ENCODE data around the gene AJM1.
"Not testable (repeated sequence)": the region's sequence is repeated elsewhere in the genome, so short reads cannot be mapped to it uniquely, and the experiment has no call there.

Gene AJM1

DNA sequence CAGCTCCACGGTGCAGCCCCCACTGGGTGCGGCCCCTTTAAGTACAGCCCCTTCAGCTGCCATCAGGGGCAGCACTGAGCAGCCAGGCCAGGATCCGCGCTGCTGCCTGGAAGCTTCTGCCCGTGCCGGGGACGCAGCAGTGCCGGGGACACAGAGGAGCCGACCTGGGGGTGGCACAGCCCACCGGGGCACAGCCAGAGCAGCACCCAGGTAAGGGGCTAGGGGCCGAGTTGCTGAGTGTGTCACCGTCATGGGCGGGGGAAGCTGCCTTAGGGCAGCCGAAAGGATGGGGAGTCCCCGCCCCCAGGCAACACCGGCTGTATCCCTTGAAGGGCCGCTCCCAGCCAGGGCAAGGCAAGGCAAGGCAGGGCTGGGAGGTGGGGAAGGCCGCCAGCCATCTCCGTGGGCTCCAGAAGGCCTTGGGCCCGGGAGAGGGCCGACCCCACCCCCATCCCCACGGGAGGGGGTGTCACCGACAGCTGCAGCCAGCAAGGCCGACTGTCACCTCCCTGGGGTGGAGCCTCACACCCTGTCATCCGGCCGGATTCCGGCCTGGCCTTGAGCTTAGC is at the start of gene AJM1:
AJM1 (plus strand) TSS at position 99 of the 569 bp plus-strand sequence. CDS start 1,937 bp downstream, outside the sequence.
- peak; percentile 61 for DNase-seq (ENCODE audit: low read depth)

DNA sequence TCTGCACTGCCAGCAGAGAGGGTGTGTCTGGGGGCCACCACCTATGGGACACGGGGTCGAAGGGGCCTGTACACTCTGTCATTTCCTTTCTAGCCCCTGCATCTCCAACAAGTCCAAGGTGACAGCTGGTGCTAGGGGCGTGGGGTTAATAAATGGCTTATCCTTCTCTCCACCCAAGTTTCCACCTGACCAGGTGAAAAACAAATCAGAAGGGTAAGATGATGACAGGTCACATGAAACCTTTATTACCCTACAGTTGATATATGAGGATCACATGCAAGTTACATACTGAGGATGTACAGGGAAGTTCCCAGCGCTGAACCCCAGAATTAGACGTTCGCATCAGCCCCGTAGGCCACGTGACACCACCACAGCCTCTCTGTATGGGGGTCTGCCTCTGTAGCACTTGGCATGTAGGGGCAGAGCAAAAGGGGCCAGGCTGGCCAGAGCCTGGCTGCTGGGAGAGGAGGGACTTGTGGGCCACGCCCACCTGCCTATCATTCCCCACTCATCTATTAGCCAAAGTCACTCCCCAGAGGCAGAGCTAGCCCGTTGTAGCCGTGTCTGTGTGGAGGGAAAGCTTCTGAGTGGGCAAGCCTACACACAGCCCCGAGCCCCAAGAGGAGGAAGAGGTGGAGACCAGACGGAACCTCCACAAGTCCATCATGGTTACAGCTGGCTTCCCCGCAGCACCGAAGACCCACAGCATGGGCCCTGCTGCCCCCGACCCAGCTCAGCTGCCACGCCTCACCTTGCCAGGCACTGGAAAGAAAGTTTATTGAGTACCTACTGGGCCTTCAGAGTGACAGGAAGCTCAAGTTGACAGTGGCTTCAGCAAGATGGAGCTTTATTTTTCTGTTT is 49.0 kb upstream of the AJM1 start:
- DNase-seq (ENCODE audit: low read depth): peak; percentile 78

DNA sequence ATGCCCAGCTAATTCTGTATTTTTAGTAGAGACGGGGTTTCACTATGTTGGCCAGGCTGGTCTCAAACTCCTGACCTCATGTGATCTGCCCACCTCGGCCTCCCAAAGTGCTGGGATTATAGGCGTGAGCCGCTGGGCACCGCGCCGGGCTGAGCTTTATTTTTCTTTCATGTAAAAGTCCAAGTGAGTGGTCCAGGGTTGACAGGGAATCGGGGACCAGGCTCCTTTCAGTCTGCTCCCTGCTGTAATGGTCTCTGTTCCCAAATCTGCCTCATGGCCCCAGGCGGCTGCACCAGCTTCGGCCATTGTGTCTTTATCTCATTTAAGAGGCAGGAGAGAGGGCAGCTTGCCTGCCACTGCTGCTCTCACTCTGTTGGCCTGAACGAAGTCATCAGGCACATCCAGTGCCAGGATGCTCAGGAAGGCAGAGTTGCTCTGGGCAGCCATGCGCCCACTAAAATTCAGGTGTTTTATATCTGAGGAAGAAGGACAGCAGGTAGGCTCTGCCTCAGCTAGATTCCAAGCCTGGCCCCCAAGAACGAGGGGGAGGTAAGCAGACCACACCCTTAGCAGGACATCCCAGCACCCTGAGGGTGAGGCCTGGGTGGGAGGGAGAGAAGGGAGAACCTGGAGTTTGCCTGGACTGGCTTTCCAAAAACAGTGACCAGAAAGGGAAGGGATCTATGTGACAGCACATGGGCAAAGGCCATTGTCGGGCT is 47.8 kb upstream of the AJM1 start:
- DNase-seq (ENCODE audit: low read depth): no peak

DNA sequence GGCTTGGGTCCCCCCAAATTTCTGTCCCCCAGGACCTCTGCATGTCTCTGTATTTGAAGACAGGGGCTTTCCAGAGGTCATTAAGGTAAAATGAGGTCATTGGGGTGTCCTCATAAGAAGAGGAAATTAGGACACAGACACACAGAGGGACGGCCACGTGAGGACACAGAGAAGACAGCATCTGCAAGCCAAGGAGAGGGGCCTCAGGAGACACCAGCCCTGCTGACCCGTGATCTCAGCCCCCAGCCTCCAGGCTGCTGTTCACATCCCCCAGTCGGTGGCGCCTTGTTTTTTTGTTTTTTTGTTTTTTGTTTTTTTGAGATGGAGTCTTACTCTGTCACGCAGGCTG is 47.3 kb upstream of the AJM1 start:
- DNase-seq (ENCODE audit: low read depth): no peak

DNA sequence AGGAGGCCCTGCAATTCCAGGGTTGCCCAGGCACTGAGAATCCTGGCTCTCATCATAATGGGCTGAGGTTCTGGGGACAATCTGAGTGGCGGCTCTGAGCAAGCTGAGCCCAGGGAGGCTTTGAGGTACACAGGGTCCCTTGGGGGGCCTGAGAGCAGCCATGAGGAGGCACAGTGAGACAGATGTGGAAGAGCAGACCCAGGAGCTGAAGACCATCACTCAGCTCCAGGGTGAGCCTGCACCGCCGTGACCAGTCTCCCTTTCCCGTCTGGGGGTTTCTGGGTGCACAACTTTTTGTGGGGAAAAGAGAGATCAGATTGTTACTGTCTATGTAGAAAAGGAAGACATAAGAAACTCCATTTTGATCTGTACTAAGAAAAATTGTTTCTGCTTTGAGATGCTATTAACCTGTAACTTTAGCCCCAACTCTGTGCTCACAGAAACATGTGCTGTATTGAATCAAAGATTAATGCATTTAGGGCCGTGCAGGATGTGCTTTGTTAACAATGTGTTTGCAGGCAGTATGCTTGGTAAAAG is 46.0 kb upstream of the AJM1 start, which contains the start of gene CCDC183:
CCDC183 (plus strand) TSS at position 101 of the 537 bp plus-strand sequence; CDS start at position 161, 60 bp downstream.
- no peak for DNase-seq (ENCODE audit: low read depth)

DNA sequence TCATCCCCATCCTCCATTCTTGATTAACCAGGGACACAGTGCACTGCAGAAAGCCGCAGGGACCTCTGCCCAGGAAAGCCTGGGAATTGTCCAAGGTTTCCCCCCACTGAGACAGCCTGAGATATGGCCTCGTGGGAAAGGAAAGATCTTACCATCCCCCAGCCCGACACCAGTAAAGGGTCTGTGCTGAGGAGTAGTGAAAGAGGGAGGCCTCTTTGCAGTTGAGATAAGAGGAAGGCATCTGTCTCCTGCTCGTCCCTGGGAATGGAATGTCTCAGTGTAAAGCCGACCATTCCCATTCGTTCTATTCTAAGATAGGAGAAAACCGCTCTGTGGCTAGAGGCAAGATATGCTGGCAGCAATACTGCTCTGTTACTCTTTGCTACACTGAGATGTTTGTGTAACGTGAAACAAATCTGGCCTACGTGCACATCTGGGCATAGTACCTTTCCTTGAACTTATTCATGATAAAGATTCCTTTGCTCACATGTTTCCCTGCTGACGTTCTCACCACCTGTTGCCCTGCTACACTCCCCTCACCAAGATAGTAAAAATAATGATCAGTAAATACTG is 45.4 kb upstream of the AJM1 start:
- DNase-seq (ENCODE audit: low read depth): peak; percentile 99

DNA sequence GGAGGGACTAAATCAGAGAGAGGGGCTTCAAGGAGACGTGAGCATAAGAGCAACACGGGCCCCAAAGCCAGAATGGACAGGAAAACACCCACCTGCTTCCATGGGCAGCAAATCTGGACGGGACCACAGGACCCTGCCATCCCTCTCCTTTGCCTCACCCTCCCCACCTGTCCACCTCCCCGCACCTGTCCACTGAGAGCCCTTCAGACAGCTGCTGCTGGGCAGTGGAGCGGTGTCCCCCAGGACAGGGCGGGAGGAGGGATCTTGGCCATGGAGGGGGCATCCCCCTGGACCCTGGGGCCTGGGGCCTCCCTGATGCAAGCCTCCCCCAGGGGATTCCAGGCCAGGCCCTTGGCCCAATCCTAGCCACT is 43.6 kb upstream of the AJM1 start:
- DNase-seq (ENCODE audit: low read depth): no peak

DNA sequence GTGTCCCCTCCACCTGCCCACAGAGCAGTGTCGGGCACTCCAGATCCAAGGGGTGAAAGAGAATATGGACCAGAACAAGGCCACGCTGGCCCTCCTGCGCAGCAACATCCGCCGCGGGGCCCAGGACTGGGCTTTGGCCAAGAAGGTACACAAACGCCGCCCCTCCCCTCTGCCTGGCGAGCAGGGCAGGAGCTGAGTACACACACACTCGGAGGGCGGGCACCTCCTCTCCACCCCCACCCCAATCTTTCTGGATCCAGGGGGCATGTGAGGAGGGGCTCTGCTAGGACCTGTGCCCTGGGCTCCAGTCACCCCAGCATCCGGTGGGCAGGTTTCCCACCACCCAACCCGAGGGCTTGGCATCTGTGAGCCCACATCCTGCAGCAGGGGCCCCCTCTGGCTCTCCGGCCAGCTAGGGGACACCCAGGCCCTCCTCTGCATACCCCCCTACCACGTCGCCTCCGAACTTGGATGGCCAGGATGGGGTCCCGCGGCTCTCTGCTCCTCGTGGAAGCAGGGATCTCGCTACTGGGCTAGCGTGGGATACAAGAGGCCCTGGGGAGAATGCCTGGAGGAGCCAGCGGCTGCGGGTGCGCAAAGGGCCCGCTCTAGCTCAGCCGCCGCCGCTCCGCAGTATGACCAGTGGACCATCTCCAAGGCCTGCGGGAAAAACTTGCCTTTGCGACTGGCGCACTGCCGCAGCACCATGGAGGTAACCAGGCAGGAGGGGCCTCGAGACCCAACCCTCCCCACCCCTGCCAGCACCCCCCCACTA is 43.0 kb upstream of the AJM1 start:
- no peak for DNase-seq (ENCODE audit: low read depth)

DNA sequence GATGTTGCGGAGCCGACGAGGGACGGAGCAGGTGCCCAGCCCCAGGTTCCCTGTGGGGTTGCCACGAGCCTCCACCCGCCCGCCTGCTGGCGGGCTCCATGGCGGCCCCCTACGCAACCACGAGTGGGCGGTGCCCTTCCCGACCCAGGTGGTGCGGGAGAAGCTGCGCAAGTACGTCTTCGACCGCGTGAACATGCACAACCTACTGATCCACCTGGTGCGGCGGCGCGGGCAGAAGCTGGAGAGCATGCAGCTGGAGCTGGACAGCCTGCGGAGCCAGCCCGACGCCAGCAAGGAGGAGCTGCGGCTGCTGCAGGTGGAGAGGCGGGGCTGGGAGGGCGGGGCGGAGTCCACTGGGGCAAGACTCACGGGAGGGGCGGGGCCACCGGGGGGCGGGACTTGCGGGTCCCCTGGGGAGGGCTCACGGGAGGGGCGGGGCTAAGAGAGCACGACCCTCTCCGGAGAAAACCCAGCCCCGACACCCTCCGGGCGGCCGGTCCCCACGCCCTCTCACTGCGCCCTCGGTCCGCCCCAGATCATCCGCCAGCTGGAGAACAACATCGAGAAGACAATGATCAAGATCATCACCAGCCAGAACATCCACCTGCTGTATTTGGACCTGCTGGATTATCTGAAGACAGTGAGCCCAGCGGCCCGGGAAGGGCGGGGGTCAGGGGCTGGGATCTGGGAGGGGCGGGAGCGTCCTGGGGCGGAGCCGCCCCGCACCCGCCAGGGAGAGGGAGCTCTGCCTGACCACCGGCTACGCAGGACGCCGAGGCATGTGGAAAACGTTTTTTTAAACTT is 42.2 kb upstream of the AJM1 start:
- DNase-seq (ENCODE audit: low read depth): peak; percentile 87

DNA sequence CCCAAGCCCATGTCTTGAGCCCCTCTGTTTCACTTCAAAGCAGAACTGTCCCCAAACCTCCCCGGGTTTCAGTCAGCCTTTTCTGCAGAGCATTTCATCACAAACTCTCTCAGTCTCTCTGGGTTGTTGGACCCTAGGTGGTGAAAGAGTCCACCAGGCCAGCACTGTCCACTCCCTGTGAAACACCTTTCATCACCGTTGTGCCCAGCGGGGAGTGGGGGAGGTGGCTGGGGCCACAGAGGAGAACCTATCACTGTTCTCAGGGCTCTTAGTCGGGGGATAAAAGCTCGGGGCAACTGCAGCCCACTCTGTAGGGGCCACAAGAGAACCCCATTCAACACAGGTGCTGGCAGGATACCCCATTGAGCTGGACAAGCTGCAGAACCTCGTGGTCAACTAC is 40.0 kb upstream of the AJM1 start:
- DNase-seq (ENCODE audit: low read depth): no peak

DNA sequence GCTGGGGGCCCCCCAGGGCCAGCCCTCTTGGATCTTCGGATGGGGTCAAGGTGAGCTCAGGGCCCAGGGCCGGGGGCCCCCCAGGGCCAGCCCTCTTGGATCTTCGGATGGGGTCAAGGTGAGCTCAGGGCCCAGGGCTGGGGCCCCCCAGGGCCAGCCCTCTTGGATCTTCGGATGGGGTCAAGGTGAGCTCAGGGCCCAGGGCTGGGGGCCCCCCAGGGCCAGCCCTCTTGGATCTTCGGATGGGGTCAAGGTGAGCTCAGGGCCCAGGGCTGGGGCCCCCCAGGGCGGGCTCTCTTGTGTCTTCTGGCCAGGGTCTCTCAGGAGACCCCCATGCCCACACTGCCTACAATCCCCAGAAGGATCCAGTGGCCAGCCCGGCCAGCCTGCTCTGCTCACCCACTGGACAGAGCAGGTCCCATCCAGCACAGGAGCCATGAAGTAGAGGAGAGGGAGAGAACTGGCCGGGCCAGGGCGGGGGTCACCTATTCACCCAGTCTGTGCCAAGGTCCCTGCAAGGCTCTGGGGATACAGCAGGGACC is 39.2 kb upstream of the AJM1 start:
- DNase-seq (ENCODE audit: low read depth): not testable (repeated sequence)

DNA sequence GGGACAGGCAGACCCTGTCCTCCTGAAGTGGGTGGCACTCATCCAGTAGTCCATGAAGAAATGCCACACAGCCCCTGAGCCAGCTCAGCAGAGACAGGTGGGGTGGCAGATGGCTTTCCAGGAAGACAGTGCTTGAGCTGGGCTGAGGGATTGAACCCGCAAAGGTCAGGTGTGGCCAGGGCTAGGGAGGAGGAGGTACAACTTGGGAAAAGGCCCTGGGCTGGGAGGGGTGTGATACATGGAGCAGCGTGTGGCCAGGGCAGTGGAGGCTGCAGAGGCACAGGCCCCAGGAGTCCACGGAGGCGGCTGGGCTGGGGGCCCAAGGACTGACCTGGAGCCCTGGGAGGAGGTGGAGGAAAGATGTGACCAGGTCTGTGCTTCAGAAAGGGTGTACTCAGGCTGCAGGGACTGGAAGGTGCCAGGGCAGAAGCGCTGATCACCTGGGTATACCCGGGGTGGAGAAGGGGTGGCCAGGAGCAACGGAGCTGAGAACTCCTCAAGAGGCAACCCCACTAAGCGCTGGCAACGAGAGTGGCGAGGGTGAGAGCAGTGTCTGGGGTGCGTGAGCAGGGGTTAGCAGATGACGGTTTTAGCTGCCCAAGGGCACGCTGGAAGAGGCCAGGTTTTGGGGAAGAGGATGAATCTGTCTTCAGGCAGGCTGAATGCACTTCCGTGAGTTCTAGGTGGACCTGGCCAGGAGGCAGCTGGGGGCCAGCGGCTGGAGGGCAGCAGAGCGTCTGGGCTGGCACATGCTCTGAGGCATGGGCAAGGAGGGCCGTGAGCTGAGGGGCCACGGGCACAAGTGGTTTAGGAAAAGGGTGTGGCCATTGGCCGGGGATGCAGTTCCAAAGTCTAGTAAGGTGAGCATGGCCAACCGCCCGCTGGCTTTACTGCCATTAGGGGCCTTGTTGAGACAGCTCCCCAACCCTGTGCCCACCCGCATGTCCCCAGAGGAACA is 38.4 kb upstream of the AJM1 start:
- no peak for DNase-seq (ENCODE audit: low read depth)

DNA sequence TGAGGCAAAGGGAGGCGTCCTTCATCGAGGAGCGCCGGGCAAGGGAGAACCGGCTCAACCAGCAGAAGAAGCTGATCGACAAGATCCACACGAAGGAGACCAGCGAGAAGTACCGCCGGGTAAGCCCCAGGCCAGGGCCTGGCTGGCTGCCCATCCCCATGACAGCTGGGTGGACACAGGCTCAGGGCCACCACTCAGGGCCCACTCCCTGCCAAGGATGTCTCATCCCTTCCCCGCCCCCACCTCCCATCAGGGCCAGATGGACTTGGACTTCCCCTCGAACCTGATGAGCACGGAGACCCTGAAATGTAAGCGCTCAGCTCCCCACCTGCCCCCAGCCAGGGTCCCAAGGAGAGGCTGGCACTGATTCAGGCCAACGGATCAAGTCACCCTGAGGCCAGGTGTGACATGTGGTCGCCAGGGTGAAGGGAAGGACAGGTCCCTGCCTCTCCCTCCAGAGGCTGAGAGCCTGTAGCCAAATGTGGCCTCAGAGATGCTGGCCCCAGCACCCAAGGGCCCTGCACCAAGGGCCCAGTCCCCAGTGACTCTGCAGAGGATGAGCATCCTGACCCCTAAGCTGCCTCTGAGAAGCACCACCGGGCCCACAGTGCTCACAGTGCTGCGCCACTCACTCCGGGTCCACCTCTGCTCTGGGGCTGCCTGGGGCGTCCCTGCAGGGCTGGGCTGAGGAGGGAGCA is 37.6 kb upstream of the AJM1 start:
- no peak for DNase-seq (ENCODE audit: low read depth)

DNA sequence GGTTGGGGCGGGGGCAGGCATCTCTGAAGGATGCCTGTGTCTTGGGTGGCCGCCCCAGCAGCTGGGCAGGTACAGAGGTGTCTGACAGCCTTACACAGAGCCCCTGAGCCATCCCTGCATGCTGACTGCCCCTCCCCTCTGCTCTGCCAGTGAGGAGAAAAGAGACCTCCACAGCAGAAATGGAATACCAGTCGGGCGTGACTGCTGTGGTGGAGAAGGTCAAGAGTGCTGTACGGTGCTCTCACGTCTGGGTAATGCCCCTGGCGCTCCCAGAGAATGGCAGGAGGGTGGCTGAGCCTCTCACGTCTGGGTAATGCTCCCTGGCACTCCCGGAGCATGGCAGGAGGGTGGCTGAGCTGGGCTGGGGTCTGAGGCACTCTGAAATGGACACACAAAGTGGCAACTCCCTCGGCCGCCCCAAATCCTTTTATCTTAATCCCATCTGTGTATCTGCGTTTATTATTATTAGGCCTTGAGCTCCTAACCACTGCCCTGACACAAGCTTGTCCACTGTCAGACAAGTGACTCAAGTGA is 37.0 kb upstream of the AJM1 start:
- no peak for DNase-seq (ENCODE audit: low read depth)

DNA sequence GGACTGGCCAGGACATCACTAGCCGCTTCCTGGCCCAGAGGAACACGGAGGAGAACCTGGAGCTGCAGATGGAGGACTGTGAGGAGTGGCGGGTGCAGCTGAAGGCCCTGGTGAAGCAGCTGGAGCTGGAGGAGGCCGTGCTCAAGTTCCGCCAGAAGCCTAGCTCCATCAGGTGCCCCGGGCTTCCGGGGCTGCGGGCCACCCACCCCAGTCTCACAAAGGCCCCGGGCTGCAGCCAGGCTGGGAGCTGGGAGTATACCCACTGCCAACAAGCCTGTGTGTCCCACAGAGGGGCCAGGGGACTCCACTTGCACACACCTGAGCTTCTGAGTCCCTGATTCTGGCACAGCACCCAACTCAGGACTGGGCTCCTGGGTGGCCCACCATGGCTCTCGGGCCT is 36.2 kb upstream of the AJM1 start:
- no peak for DNase-seq (ENCODE audit: low read depth)

DNA sequence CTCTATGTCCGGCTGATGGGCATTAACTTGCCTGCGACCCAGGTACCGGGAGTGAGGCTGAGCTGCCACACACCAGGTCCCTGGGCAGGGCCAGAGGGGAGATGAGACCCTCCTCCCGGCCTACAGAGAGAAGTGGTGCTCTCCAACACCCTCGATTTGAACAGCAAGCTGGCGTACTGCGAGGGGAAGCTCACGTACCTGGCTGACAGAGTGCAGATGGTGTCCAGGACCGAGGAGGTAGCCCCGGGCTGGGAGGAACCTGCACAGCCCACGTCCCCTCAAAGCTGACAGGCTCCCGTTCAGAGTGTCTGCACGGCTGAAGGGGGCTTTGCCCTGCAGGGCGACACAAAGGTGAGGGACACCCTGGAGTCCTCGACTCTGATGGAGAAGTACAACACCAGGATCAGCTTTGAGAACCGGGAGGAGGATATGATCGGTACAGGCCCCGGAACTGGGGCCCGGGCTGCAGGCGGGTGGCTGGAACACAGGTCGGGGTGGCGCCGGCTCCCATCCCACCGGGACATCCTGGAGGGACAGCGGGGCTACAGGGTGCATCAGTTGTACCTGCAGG is 35.6 kb upstream of the AJM1 start:
- DNase-seq (ENCODE audit: low read depth): no peak

DNA sequence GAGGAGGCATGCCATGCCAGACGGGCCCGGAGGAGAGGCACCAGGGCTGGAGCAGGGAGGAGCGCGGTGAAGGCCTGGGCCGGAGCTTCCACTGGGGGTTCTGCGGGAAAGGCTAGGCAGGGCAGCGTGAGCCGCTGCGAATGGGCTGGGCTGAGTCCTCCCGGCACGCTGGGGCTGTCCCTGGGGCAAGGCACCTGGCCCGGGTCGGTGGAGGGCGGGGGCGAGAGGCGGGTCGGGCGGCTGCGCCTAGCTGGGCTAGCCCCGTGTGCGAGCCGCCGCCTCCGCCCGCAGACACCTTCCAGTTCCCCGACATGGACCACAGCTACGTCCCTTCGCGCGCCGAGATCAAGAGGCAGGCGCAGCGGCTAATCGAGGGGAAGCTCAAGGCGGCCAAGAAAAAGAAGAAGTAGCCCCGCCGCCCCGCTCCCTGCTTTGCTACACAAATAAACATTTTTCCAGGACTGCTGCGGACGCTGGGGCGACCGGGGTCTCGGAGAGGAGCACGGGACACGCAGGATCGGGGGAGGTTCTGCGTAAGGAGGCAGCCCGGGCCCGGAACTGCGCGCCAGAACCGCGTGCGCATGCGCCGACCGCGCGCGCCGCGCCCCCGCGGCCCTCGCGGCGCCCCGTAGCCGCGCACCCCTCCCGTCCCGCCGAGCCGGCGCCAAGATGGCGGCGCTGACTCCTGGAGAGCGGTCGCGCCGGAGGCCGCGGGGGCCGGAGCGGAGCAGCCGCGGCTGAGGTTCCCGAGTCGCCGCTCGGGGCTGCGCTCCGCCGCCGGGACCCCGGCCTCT is 34.8 kb upstream of the AJM1 start, which contains the start of gene RABL6:
RABL6 (plus strand) TSS at position 668 of the 794 bp plus-strand sequence. CDS start 249 bp downstream, outside the sequence.
- DNase-seq (ENCODE audit: low read depth): no peak
